ENCODE data around the gene ERBIN.

- TF ChIP-seq CTCF (conservative IDR thresholded peaks at IDR 0.05) (no peak), ZFX (IDR thresholded peaks at IDR 0.05) (no peak)
Observed at GRCh38 chr5:65895891-65896290, 30.5 kb upstream of the ERBIN start.
